Parathyroid adenoma (tissue), 2 donors: ENCODE results near the gene OLAH.

Source experiments
- H2AFZ ChIP-seq: fragments of 300-600 bp; sonication (generic); one replicate; pipeline ENCODE4 v1.7.0; 2017; ENCODE audit warnings: antibody characterized with exemption, mild to moderate bottlenecking
- H3K27ac ChIP-seq: fragments of 300-600 bp; sonication (generic); one replicate; pipeline ENCODE4 v1.7.0; 2017
- H3K27me3 ChIP-seq: fragments of 300-600 bp; sonication (generic); one replicate; pipeline ENCODE4 v1.7.0; 2017; ENCODE audit warnings: low read length; ENCODE audit not compliant: control insufficient read depth, insufficient read depth
- H3K36me3 ChIP-seq: fragments of 300-600 bp; sonication (generic); one replicate; pipeline ENCODE4 v1.7.0; 2017; ENCODE audit warnings: low read length; ENCODE audit not compliant: control insufficient read depth, insufficient read depth
- H3K4me1 ChIP-seq: fragments of 300-600 bp; sonication (generic); one replicate; pipeline ENCODE4 v1.7.0; 2017; ENCODE audit warnings: control low read depth
- H3K4me2 ChIP-seq: fragments of 300-600 bp; sonication (generic); one replicate; pipeline ENCODE4 v1.7.0; 2017; ENCODE audit warnings: low read length
- H3K4me3 ChIP-seq: fragments of 300-600 bp; sonication (generic); one replicate; pipeline ENCODE4 v1.7.0; 2017; ENCODE audit warnings: low read depth, low read length
- H3K79me2 ChIP-seq: fragments of 300-600 bp; sonication (generic); one replicate; pipeline ENCODE4 v1.7.0; 2017; ENCODE audit warnings: control low read depth
- H3K9ac ChIP-seq: fragments of 300-600 bp; sonication (generic); one replicate; pipeline ENCODE4 v1.7.0; 2017; ENCODE audit warnings: mild to moderate bottlenecking
- H3K9me3 ChIP-seq: fragments of 300-600 bp; sonication (generic); one replicate; pipeline ENCODE4 v1.7.0; 2017; ENCODE audit warnings: low read length; ENCODE audit not compliant: control insufficient read depth
- CTCF ChIP-seq: fragments of 300-600 bp; sonication (generic); IDR thresholded peaks from one replicate; pipeline ENCODE4 v1.7.0; 2017; ENCODE audit warnings: antibody characterized with exemption, mild to moderate bottlenecking
- donor health status: primary hyperparathyroidism.

The OLAH gene

GRCh38 chr10:15097011-15097812 is 53.5 kb downstream of the OLAH start, which contains the start of gene RPP38:
Gene RPP38, plus strand, starts transcription at chr10:15097355. Its CDS starts 5,960 bp downstream, at chr10:15103315.
- Histone ChIP-seq H3K9ac (peak within 1 kb of the TSS; percentile 94), H3K4me1 (peaks cover 3% of the 10 kb centered on the region), H3K27me3 (no peaks in the 10 kb centered on the region), H2AFZ (peak within 1 kb of the TSS; percentile 96), H3K9me3 (no peaks in the 10 kb centered on the region), H3K36me3 (no peaks in the 10 kb centered on the region), H3K4me3 (peak within 1 kb of the TSS; percentile 96), H3K4me2 (peak within 1 kb of the TSS; percentile 100), H3K27ac (peak within 1 kb of the TSS; percentile 99), H3K79me2 (peaks cover 20% of the 10 kb centered on the region)
- TF ChIP-seq CTCF, result no peak

GRCh38 chr10:15099886-15100285 is 56.1 kb downstream of the OLAH start:
- Histone ChIP-seq H3K27ac (no peak overlapping the region), H3K4me2 (no peak overlapping the region), H3K9ac (no peak overlapping the region), H3K4me3 (no peak overlapping the region), H2AFZ (no peak overlapping the region), H3K36me3 (no peaks in the 10 kb centered on the region), H3K27me3 (no peaks in the 10 kb centered on the region), H3K9me3 (no peaks in the 10 kb centered on the region), H3K79me2 (peaks cover 20% of the 10 kb centered on the region), H3K4me1 (peaks cover 3% of the 10 kb centered on the region)
- TF ChIP-seq CTCF, result no peak

- H3K36me3 ChIP-seq, result no peaks in the 10 kb centered on the region
- no peak overlapping the region for H3K9ac ChIP-seq
- no peak overlapping the region for H3K4me3 ChIP-seq
- H3K4me2 ChIP-seq, result no peak overlapping the region
- TF ChIP-seq CTCF, result no peak
- no peaks in the 10 kb centered on the region for H3K9me3 ChIP-seq
- no peak overlapping the region for H3K27ac ChIP-seq
- peaks cover 3% of the 10 kb centered on the region for H3K4me1 ChIP-seq
- H3K79me2 ChIP-seq, result peaks cover 13% of the 10 kb centered on the region
- H2AFZ ChIP-seq, result no peak overlapping the region
- no peaks in the 10 kb centered on the region for H3K27me3 ChIP-seq
Measured at GRCh38 chr10:15103513-15103912, 59.8 kb downstream of the OLAH start.

GRCh38 chr10:15106352-15107013 is 62.7 kb downstream of the OLAH start:
- Histone ChIP-seq H3K4me3 (no peak overlapping the region), H3K27me3 (no peaks in the 10 kb centered on the region), H3K4me2 (no peak overlapping the region)

More at GRCh38 chr10:15106352-15107013, 62.7 kb downstream of the OLAH start:
- Histone ChIP-seq H3K9ac (no peak overlapping the region), H3K4me1 (no peaks in the 10 kb centered on the region), H3K36me3 (no peaks in the 10 kb centered on the region), H2AFZ (peak overlapping the region; percentile 26), H3K27ac (no peak overlapping the region), H3K79me2 (no peaks in the 10 kb centered on the region), H3K9me3 (no peaks in the 10 kb centered on the region)
- peak; percentile 94 for TF ChIP-seq CTCF
